Endometrium (tissue), 2 donors: ENCODE measurements around the gene AFF2.

Source experiments
- FAIRE-seq: peaks from 2 replicates; lab custom pipeline; 2012; peaks lifted over from hg19 to GRCh38; lab: Jason Lieb, UNC
- donor health status: control.
- donor health status: control.

Gene AFF2

GRCh38 chrX:148500423-148501385 is at the start of gene AFF2:
TSS of gene AFF2 (plus strand) at chrX:148500617. CDS start at chrX:148501098, 481 bp downstream.
- no peak for FAIRE-seq

GRCh38 chrX:148457279-148457678 is 43.1 kb upstream of the AFF2 start:
- no peak for FAIRE-seq

GRCh38 chrX:148459343-148459742 is 41.1 kb upstream of the AFF2 start:
- no peak for FAIRE-seq

- FAIRE-seq = no peak
Measured at GRCh38 chrX:148466292-148466691, 34.1 kb upstream of the AFF2 start.

- FAIRE-seq = no peak
Measured at GRCh38 chrX:148470324-148470723, 30.1 kb upstream of the AFF2 start.

- FAIRE-seq = no peak
Measured at GRCh38 chrX:148474030-148474429, 26.4 kb upstream of the AFF2 start.

- no peak for FAIRE-seq
Measured at GRCh38 chrX:148492057-148492456, 8.4 kb upstream of the AFF2 start.

GRCh38 chrX:148495176-148495575 is 5.2 kb upstream of the AFF2 start:
- no peak for FAIRE-seq

- no peak for FAIRE-seq
Measured at GRCh38 chrX:148498067-148498466, 2.4 kb upstream of the AFF2 start.

GRCh38 chrX:148499638-148500422 is 587 bp upstream of the AFF2 start:
- FAIRE-seq = no peak

- FAIRE-seq = no peak
Measured at GRCh38 chrX:148501386-148502066, 1.1 kb downstream of the AFF2 start.

GRCh38 chrX:148504506-148504905 is 4.1 kb downstream of the AFF2 start:
- FAIRE-seq = no peak

GRCh38 chrX:148507418-148507817 is 7.0 kb downstream of the AFF2 start:
- FAIRE-seq = no peak

GRCh38 chrX:148512453-148512852 is 12.0 kb downstream of the AFF2 start:
- FAIRE-seq = no peak

- no peak for FAIRE-seq
Measured at GRCh38 chrX:148513661-148514060, 13.2 kb downstream of the AFF2 start.

GRCh38 chrX:148517176-148517575 is 16.8 kb downstream of the AFF2 start:
- no peak for FAIRE-seq

- FAIRE-seq = no peak
Measured at GRCh38 chrX:148522006-148522405, 21.6 kb downstream of the AFF2 start.

GRCh38 chrX:148523303-148524080 is 23.1 kb downstream of the AFF2 start:
- FAIRE-seq = no peak

GRCh38 chrX:148530464-148531077 is 30.2 kb downstream of the AFF2 start:
- FAIRE-seq = no peak

GRCh38 chrX:148534291-148534690 is 33.9 kb downstream of the AFF2 start:
- no peak for FAIRE-seq

GRCh38 chrX:148535639-148536038 is 35.2 kb downstream of the AFF2 start:
- FAIRE-seq = no peak
